Measurements from ENCODE around the gene GPX1. TPM values are rescaled to one million over a fixed set of nuclear protein-coding genes. Genes with fewer than 3 reads are reported as not detected.
"Not testable (repeated sequence)": the region's sequence is repeated elsewhere in the genome, so short reads cannot be mapped to it uniquely, and the experiment has no call there.

GPX1 gene
- total RNA-seq, 1 donor from 2014 or later = 172 TPM

DNA sequence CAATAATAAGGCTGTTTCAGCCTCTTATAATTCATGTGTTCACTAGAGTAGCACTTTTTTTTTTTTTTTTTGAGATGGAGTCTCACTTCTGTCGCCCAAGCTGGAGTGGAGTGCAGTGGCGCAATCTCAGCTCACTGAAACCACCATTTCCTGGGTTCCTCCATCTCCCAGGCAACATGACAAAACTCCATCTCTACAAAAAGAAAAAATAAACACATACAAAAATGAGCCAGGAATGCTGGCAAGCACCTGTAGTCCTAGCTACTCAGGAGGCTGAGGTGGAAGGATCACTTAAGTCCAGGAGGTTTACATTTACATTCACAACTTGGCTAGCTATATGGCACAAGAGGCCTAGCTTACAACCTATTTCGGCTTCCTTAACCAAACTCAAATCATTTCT, 25.1 kb downstream of the GPX1 start:
- no peak overlapping the region for H3K4me3 Mint-ChIP-seq
- peaks cover 2% of the 10 kb centered on the region for H3K4me1 Mint-ChIP-seq
- no peaks in the 10 kb centered on the region for H3K9me3 Mint-ChIP-seq
- H3K27ac Mint-ChIP-seq (ENCODE audit: unreplicated experiment) = no peak overlapping the region
- no peak for DNase-seq (ENCODE audit: low read depth, low spot score)
- TF ChIP-seq, protein P1, sequence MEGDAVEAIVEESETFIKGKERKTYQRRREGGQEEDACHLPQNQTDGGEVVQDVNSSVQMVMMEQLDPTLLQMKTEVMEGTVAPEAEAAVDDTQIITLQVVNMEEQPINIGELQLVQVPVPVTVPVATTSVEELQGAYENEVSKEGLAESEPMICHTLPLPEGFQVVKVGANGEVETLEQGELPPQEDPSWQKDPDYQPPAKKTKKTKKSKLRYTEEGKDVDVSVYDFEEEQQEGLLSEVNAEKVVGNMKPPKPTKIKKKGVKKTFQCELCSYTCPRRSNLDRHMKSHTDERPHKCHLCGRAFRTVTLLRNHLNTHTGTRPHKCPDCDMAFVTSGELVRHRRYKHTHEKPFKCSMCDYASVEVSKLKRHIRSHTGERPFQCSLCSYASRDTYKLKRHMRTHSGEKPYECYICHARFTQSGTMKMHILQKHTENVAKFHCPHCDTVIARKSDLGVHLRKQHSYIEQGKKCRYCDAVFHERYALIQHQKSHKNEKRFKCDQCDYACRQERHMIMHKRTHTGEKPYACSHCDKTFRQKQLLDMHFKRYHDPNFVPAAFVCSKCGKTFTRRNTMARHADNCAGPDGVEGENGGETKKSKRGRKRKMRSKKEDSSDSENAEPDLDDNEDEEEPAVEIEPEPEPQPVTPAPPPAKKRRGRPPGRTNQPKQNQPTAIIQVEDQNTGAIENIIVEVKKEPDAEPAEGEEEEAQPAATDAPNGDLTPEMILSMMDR (conservative IDR thresholded peaks at IDR 0.05) = no peak
- H3K27me3 Mint-ChIP-seq (ENCODE audit: low read depth) = no peaks in the 10 kb centered on the region
- H3K36me3 Mint-ChIP-seq (ENCODE audit: low read depth) = no peaks in the 10 kb centered on the region

DNA sequence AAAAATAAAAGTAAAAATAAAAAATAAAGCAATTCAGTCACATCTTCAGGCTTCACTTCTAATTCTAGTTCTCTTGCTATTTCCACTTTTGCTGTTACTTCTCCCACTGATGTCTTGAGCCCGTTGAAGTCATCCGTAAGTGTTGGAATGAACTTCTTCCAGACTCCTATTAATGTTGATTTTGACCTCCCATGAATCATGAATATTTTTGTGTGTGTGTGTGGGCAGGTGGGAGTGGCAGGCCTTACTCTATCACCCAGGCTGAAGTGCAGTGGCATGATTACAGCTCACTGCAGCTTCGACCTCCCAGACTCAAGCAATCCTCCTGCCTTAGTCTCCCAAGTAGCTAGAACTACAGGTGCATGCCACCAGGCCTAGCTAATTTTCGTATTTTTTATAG, 29.0 kb downstream of the GPX1 start:
- no peaks in the 10 kb centered on the region for H3K9me3 Mint-ChIP-seq
- TF ChIP-seq, protein P1 (conservative IDR thresholded peaks at IDR 0.05) = no peak
- H3K36me3 Mint-ChIP-seq (ENCODE audit: low read depth) = peaks cover 6% of the 10 kb centered on the region
- H3K4me3 Mint-ChIP-seq = no peak overlapping the region
- no peaks in the 10 kb centered on the region for H3K4me1 Mint-ChIP-seq
- no peak overlapping the region for H3K27ac Mint-ChIP-seq (ENCODE audit: unreplicated experiment)
- no peaks in the 10 kb centered on the region for H3K27me3 Mint-ChIP-seq (ENCODE audit: low read depth)
- DNase-seq (ENCODE audit: low read depth, low spot score) = no peak

DNA sequence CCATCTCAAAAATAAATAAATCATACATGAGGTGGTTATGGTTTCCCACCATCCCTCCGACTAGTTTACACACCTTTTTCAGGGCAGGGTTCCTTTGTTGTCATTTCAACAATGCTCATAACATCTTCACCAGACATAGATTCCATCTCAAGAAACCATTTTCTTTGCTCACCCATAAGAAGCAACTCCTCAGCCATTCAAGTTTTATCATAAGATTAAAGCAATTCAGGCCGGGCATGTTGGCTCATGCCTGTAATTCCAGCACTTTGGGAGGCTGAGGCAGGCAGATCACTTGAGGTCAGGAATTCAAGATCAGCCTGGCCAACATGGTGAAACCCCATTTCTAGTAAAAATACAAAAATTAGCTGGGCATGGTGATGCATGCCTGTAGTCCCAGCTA, 29.8 kb downstream of the GPX1 start:
- H3K27me3 Mint-ChIP-seq (ENCODE audit: low read depth); DNase-seq (ENCODE audit: low read depth, low spot score); H3K9me3 Mint-ChIP-seq; H3K4me3 Mint-ChIP-seq; H3K36me3 Mint-ChIP-seq (ENCODE audit: low read depth); H3K27ac Mint-ChIP-seq (ENCODE audit: unreplicated experiment); H3K4me1 Mint-ChIP-seq: not testable (repeated sequence)

DNA sequence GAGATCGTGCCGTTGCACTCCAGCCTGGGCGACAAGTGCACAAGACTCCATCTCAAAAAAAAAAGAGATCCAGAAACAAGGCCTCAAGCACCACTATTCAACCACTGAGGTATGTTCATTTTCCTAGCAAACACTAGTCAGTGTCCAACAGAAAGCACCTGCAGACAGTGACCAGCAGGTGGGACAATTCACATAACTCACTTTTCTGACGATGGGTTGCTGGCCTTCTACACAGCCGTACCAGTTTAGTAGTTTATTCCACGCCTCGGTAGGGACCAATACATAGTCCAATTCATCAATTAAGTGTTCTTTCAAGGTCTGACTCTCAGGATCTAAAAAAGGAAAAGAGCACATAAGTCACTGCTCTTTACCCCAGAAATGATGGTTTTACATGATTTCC, 30.7 kb downstream of the GPX1 start:
- Mint-ChIP-seq H3K4me3 (no peak overlapping the region), H3K27me3 (ENCODE audit: low read depth) (no peaks in the 10 kb centered on the region), H3K4me1 (no peaks in the 10 kb centered on the region), H3K36me3 (ENCODE audit: low read depth) (peaks cover 6% of the 10 kb centered on the region), H3K9me3 (no peaks in the 10 kb centered on the region), H3K27ac (ENCODE audit: unreplicated experiment) (no peak overlapping the region)
- TF ChIP-seq, protein P1 (conservative IDR thresholded peaks at IDR 0.05) = peak; percentile 52
- no peak for DNase-seq (ENCODE audit: low read depth, low spot score)

DNA sequence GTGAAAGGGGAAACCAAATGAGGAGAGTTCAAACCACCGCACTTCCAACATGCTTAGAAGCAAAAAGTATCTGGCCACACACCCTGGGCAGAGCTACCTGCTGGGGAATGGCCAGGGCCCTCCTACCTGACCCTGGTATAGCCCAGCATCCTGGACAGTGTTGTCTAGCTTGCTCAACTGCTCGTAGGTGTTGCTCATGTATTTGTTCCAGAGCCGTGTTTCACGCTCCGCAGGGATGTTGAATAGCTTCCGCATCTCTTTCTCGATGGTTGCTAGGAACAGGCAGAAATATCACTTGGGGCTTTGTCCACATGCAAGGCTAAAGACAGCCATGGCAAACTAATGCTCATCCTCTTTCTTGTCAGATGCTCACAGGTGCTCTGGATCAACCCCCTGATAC, 33.4 kb downstream of the GPX1 start:
- Mint-ChIP-seq H3K27ac (ENCODE audit: unreplicated experiment) (no peak overlapping the region), H3K9me3 (no peaks in the 10 kb centered on the region), H3K4me3 (no peak overlapping the region), H3K27me3 (ENCODE audit: low read depth) (no peaks in the 10 kb centered on the region), H3K4me1 (no peaks in the 10 kb centered on the region), H3K36me3 (ENCODE audit: low read depth) (peaks cover 11% of the 10 kb centered on the region)
- TF ChIP-seq, protein P1 (conservative IDR thresholded peaks at IDR 0.05) = no peak
- DNase-seq (ENCODE audit: low read depth, low spot score) = no peak

DNA sequence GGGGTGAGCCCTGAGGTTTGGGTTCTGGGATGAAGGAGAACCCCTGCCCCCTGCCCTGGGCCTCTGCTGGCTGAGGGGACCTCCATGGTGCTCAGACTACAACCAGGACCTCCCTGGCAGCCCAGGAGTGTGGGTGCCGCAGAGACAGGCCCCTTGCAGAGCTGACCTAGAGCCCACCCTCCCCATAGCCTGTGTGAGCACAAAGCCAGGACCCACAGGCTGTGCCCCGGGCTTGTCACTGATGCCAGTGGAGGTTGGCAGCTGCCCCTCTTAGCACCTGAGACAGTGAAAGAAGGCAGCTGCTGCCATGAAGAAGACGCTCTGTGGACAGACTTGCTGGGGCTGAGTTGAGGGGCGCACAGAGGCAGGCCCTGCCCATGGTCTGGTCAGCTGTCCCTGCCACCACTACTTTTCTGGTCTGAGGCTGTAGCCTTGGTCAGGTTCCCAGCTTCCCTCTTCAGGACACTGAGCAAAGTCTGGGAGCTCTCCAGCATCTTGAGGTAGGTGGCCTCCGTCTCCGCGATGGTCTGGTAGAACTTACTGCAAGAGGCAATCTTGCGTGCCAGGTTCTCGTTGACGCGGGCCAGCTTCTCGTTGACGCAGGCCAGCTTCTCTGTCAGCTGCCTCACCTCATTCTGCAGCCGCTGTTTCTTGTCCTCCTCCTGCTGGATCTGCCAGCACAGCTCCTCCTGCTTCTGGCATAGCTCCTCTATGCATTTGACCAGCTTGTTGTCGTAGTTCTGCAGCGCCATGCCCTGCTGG, 41.3 kb downstream of the GPX1 start:
- H3K27me3 Mint-ChIP-seq (ENCODE audit: low read depth) = no peaks in the 10 kb centered on the region
- H3K36me3 Mint-ChIP-seq (ENCODE audit: low read depth) = peaks cover 8% of the 10 kb centered on the region
- no peak overlapping the region for H3K27ac Mint-ChIP-seq (ENCODE audit: unreplicated experiment)
- H3K9me3 Mint-ChIP-seq = no peaks in the 10 kb centered on the region
- H3K4me1 Mint-ChIP-seq = no peaks in the 10 kb centered on the region
- TF ChIP-seq, protein P1 (conservative IDR thresholded peaks at IDR 0.05) = no peak
- H3K4me3 Mint-ChIP-seq = no peak overlapping the region
- no peak for DNase-seq (ENCODE audit: low read depth, low spot score)

All from neural crest cell (in vitro differentiated cells).